ENCODE data around the gene DOK5. TPM values are rescaled to one million over a fixed set of nuclear protein-coding genes. Genes with fewer than 3 reads are reported as not detected.
"Not testable (repeated sequence)": the region's sequence is repeated elsewhere in the genome, so short reads cannot be mapped to it uniquely, and the experiment has no call there.

Gene DOK5
- total RNA-seq: 10 to 100 TPM in 1 of 2 donors, 1 to 10 TPM in 1; 1.3 to 17.3 TPM

GRCh38 chr20:54475334-54476168, at the start of gene DOK5:
TSS of gene DOK5 (plus strand) at chr20:54475593. CDS start at chr20:54475947, 354 bp downstream.
- ATAC-seq (peak in 1 of 2 donors; percentile 12), DNase-seq (ENCODE audit: low spot score in 2 of 2) (peak in 1 of 2 donors; percentile 23)
- Mint-ChIP-seq H3K36me3 (peaks cover 11 to 39% of the 10 kb centered on the region in 2 donors), H3K9me3 (peaks cover 10 to 16% of the 10 kb centered on the region in 2 donors), H3K27ac (no peak within 1 kb of the TSS)

- Mint-ChIP-seq H3K9me3 (peaks cover 0 to 9% of the 10 kb centered on the region in 2 donors), H3K36me3 (peaks cover 8 to 9% of the 10 kb centered on the region in 2 donors), H3K27ac (no peak overlapping the region)
- ATAC-seq: no peak
- DNase-seq (ENCODE audit: low spot score in 2 of 2): no peak
These were observed 46.0 kb upstream of the DOK5 start for GRCh38 chr20:54429364-54429763.

GRCh38 chr20:54431156-54431944, 44.0 kb upstream of the DOK5 start:
- H3K9me3 Mint-ChIP-seq: no peaks in the 10 kb centered on the region
- ATAC-seq: no peak
- H3K36me3 Mint-ChIP-seq: no peaks in the 10 kb centered on the region
- no peak overlapping the region for H3K27ac Mint-ChIP-seq
- no peak for DNase-seq (ENCODE audit: low spot score in 2 of 2)

GRCh38 chr20:54432966-54433365, 42.4 kb upstream of the DOK5 start:
- Mint-ChIP-seq H3K27ac (no peak overlapping the region), H3K36me3 (no peaks in the 10 kb centered on the region), H3K9me3 (no peaks in the 10 kb centered on the region)
- no peak for ATAC-seq
- no peak for DNase-seq (ENCODE audit: low spot score in 2 of 2)

- H3K36me3 Mint-ChIP-seq: no peaks in the 10 kb centered on the region
- no peaks in the 10 kb centered on the region for H3K9me3 Mint-ChIP-seq
- ATAC-seq: no peak
- H3K27ac Mint-ChIP-seq: no peak overlapping the region
- no peak for DNase-seq (ENCODE audit: low spot score in 2 of 2)
These were observed 41.8 kb upstream of the DOK5 start for GRCh38 chr20:54433636-54434035.

GRCh38 chr20:54434196-54434595, 41.2 kb upstream of the DOK5 start:
- DNase-seq (ENCODE audit: low spot score in 2 of 2) (no peak), ATAC-seq (no peak)
- peak overlapping the region in 1 of 2 donors; percentile 60 for H3K27ac Mint-ChIP-seq
- no peaks in the 10 kb centered on the region for H3K9me3 Mint-ChIP-seq
- H3K36me3 Mint-ChIP-seq: no peaks in the 10 kb centered on the region

GRCh38 chr20:54435015-54435414, 40.4 kb upstream of the DOK5 start:
- Mint-ChIP-seq H3K27ac (no peak overlapping the region), H3K36me3 (no peaks in the 10 kb centered on the region), H3K9me3 (no peaks in the 10 kb centered on the region)
- no peak for ATAC-seq
- DNase-seq (ENCODE audit: low spot score in 2 of 2): no peak

- not testable (repeated sequence) for H3K27ac Mint-ChIP-seq; H3K36me3 Mint-ChIP-seq; ATAC-seq; DNase-seq (ENCODE audit: low spot score in 2 of 2); H3K9me3 Mint-ChIP-seq
These were observed 39.0 kb upstream of the DOK5 start for GRCh38 chr20:54436410-54436809.

- Mint-ChIP-seq H3K27ac (no peak overlapping the region), H3K36me3 (no peaks in the 10 kb centered on the region), H3K9me3 (no peaks in the 10 kb centered on the region)
- DNase-seq (ENCODE audit: low spot score in 2 of 2) (no peak), ATAC-seq (no peak)
These were observed 37.2 kb upstream of the DOK5 start for GRCh38 chr20:54438166-54438565.

GRCh38 chr20:54450207-54450606, 25.2 kb upstream of the DOK5 start:
- Mint-ChIP-seq H3K27ac (no peak overlapping the region), H3K9me3 (peaks cover 6% of the 10 kb centered on the region in 2 donors), H3K36me3 (peaks cover 0 to 6% of the 10 kb centered on the region in 2 donors)
- ATAC-seq (no peak), DNase-seq (ENCODE audit: low spot score in 2 of 2) (no peak)

GRCh38 chr20:54451171-54451570, 24.2 kb upstream of the DOK5 start:
- ATAC-seq (no peak), DNase-seq (ENCODE audit: low spot score in 2 of 2) (no peak)
- Mint-ChIP-seq H3K27ac (no peak overlapping the region), H3K36me3 (peaks cover 0 to 6% of the 10 kb centered on the region in 2 donors), H3K9me3 (peaks cover 6% of the 10 kb centered on the region in 2 donors)

- DNase-seq (ENCODE audit: low spot score in 2 of 2) (no peak), ATAC-seq (no peak)
- Mint-ChIP-seq H3K27ac (no peak overlapping the region), H3K9me3 (peaks cover 6 to 11% of the 10 kb centered on the region in 2 donors), H3K36me3 (peaks cover 0 to 6% of the 10 kb centered on the region in 2 donors)
These were observed 23.1 kb upstream of the DOK5 start for GRCh38 chr20:54452277-54452676.

GRCh38 chr20:54454982-54455381, 20.4 kb upstream of the DOK5 start:
- Mint-ChIP-seq H3K27ac (no peak overlapping the region), H3K36me3 (peaks cover 0 to 6% of the 10 kb centered on the region in 2 donors), H3K9me3 (peaks cover 0 to 11% of the 10 kb centered on the region in 2 donors)
- DNase-seq (ENCODE audit: low spot score in 2 of 2) (no peak), ATAC-seq (no peak)

- ATAC-seq (no peak), DNase-seq (ENCODE audit: low spot score in 2 of 2) (no peak)
- Mint-ChIP-seq H3K9me3 (peaks cover 0 to 11% of the 10 kb centered on the region in 2 donors), H3K36me3 (peaks cover 0 to 6% of the 10 kb centered on the region in 2 donors), H3K27ac (no peak overlapping the region)
These were observed 19.0 kb upstream of the DOK5 start for GRCh38 chr20:54456423-54456822.

- DNase-seq (ENCODE audit: low spot score in 2 of 2): no peak
- Mint-ChIP-seq H3K27ac (no peak overlapping the region), H3K9me3 (peaks cover 0 to 11% of the 10 kb centered on the region in 2 donors), H3K36me3 (peaks cover 0 to 6% of the 10 kb centered on the region in 2 donors)
- ATAC-seq: no peak
These were observed 18.4 kb upstream of the DOK5 start for GRCh38 chr20:54456961-54457360.

- no peak overlapping the region for H3K27ac Mint-ChIP-seq
- peaks cover 0 to 5% of the 10 kb centered on the region in 2 donors for H3K9me3 Mint-ChIP-seq
- no peaks in the 10 kb centered on the region for H3K36me3 Mint-ChIP-seq
- DNase-seq (ENCODE audit: low spot score in 2 of 2) (no peak), ATAC-seq (no peak)
These were observed 17.2 kb upstream of the DOK5 start for GRCh38 chr20:54458219-54458618.

GRCh38 chr20:54459279-54459678, 16.1 kb upstream of the DOK5 start:
- DNase-seq (ENCODE audit: low spot score in 2 of 2): no peak
- no peak for ATAC-seq
- H3K27ac Mint-ChIP-seq: no peak overlapping the region
- peaks cover 0 to 5% of the 10 kb centered on the region in 2 donors for H3K9me3 Mint-ChIP-seq
- H3K36me3 Mint-ChIP-seq: no peaks in the 10 kb centered on the region

All from activated naive CD4-positive, alpha-beta T cell treated with anti-CD3 and anti-CD28 coated beads, Interleukin-2, amount 50 U/mL, for 72 hours (primary cell).